CD14-positive monocyte (primary cell): Measurements from ENCODE around the gene MARVELD3. TPM values are rescaled to one million over a fixed set of nuclear protein-coding genes. Genes with fewer than 3 reads are reported as not detected.

Experiments
- DNase-seq, 3 donors: peaks; one replicate each; pipeline ENCODE4 v3.0.0-alpha.2; 2011 to 2022
- H2AFZ ChIP-seq: 2 replicates; pipeline ENCODE4 v1.6.0; 2012; ENCODE audit warnings: mild to moderate bottlenecking, low read depth, low read length, inconsistent platforms; ENCODE audit not compliant: insufficient read depth, poor library complexity, severe bottlenecking
- H3K27ac ChIP-seq, 2 donors: 1 replicate in 1 of 2; 2 replicates in 1 of 2; pipeline ENCODE4 v1.5.1; 2012 to 2013; ENCODE audit warnings: low read length in 2 of 2, control low read depth in 1 of 2, inconsistent platforms in 1 of 2, low read depth in 1 of 2, mild to moderate bottlenecking in 1 of 2
- H3K27me3 ChIP-seq, 2 donors: one replicate each; pipeline versions ENCODE4 v1.6.0 to v1.6.1; 2011 to 2013; ENCODE audit warnings: low read length in 2 of 2; ENCODE audit not compliant: control insufficient read depth in 2 of 2, insufficient read depth in 2 of 2
- H3K36me3 ChIP-seq, 2 donors: replicated peaks in 1 of 2; 1 replicate in 1 of 2; 2 replicates in 1 of 2; pipeline versions ENCODE4 v1.5.1 to v1.6.1; 2012 to 2013; ENCODE audit warnings: low read length in 2 of 2, control low read depth in 1 of 2, inconsistent platforms in 1 of 2, mild to moderate bottlenecking in 1 of 2; ENCODE audit not compliant: insufficient read depth in 2 of 2, control insufficient read depth in 1 of 2
- H3K4me1 ChIP-seq, 2 donors: 1 replicate in 1 of 2; 2 replicates in 1 of 2; pipeline versions ENCODE4 v1.5.1 to v1.6.1; 2012 to 2013; ENCODE audit warnings: low read length in 2 of 2, control low read depth in 1 of 2, inconsistent platforms in 1 of 2, mild to moderate bottlenecking in 1 of 2, moderate library complexity in 1 of 2; ENCODE audit not compliant: insufficient read depth in 2 of 2, control insufficient read depth in 1 of 2
- H3K4me2 ChIP-seq: replicated peaks from 2 replicates; pipeline ENCODE3; 2012; ENCODE audit warnings: low read length, moderate library complexity, mild to moderate bottlenecking; ENCODE audit not compliant: poor library complexity, severe bottlenecking; ENCODE audit errors: extremely low read depth
- H3K4me3 ChIP-seq, 3 experiments: fragments of 200-600 bp in 1 of 3; sonication (generic) in 1 of 3; replicated peaks in 1 of 3; 1 replicate in 2 of 3; 2 replicates in 1 of 3; pipeline ENCODE4 v1.5.1; 2011 to 2013; ENCODE audit warnings: low read length in 3 of 3, mild to moderate bottlenecking in 3 of 3, control low read depth in 2 of 3, low read depth in 2 of 3, inconsistent platforms in 1 of 3, moderate library complexity in 1 of 3
- H3K79me2 ChIP-seq: 2 replicates; pipeline ENCODE4 v1.6.0; 2012; ENCODE audit warnings: mild to moderate bottlenecking, control low read depth, inconsistent platforms, low read length, moderate library complexity; ENCODE audit not compliant: insufficient read depth
- H3K9ac ChIP-seq: 2 replicates; pipeline ENCODE4 v1.6.0; 2017; ENCODE audit warnings: low read length, mild to moderate bottlenecking; ENCODE audit not compliant: insufficient read depth, poor library complexity, severe bottlenecking
- H3K9me3 ChIP-seq, 2 donors: replicated peaks in 1 of 2; 1 replicate in 1 of 2; 2 replicates in 1 of 2; pipeline versions ENCODE4 v1.5.1 to v1.6.1; 2012 to 2013; ENCODE audit warnings: low read length in 2 of 2, control low read depth in 1 of 2; ENCODE audit not compliant: control insufficient read depth in 1 of 2, insufficient read depth in 1 of 2
- H4K20me1 ChIP-seq: 2 replicates; pipeline ENCODE4 v1.6.0; 2012; ENCODE audit warnings: mild to moderate bottlenecking, low read length, control low read depth, moderate library complexity; ENCODE audit not compliant: insufficient read depth
- H3K27ac Mint-ChIP-seq, 7 donors: one replicate each; pipeline ENCODE4 v1.8.0; 2020; ENCODE audit warnings: mild to moderate bottlenecking in 7 of 7, mixed read lengths in 7 of 7, moderate library complexity in 6 of 7, inconsistent platforms in 2 of 7
- H3K27me3 Mint-ChIP-seq, 3 donors: one replicate each; pipeline ENCODE4 v1.8.0; 2021 to 2022; ENCODE audit warnings: low read depth in 3 of 3, mild to moderate bottlenecking in 3 of 3, mixed read lengths in 3 of 3, moderate library complexity in 3 of 3, inconsistent platforms in 1 of 3
- H3K36me3 Mint-ChIP-seq, 2 donors: one replicate each; pipeline ENCODE4 v1.8.0; 2020; ENCODE audit warnings: mixed read lengths in 2 of 2, inconsistent platforms in 1 of 2, mild to moderate bottlenecking in 1 of 2
- H3K4me1 Mint-ChIP-seq: one replicate; pipeline ENCODE4 v1.8.0; 2020; ENCODE audit warnings: mild to moderate bottlenecking, mixed read lengths
- H3K4me3 Mint-ChIP-seq, 2 donors: one replicate each; pipeline ENCODE4 v1.8.0; 2020; ENCODE audit warnings: mild to moderate bottlenecking in 2 of 2, mixed read lengths in 2 of 2, moderate library complexity in 1 of 2
- H3K9me3 Mint-ChIP-seq, 7 donors: one replicate each; pipeline ENCODE4 v1.8.0; 2020 to 2022; ENCODE audit warnings: mixed read lengths in 7 of 7, mild to moderate bottlenecking in 6 of 7, moderate library complexity in 6 of 7, inconsistent platforms in 2 of 7
- WGBS: methylation state at CpG from one replicate; pipeline ENCODE4 v1.1.5; 2013; ENCODE audit warnings: missing lambda C conversion rate; ENCODE audit not compliant: insufficient coverage; 5-methylcytosine and 5-hydroxymethylcytosine counted together
- intact Hi-C, 2 donors: fragments of 100-400 bp; cut with micrococcal nuclease; formaldehyde crosslinking; loops; one replicate each; pipeline versions ENCODE4 v1.15.0 to v1.15.1; 2023
- polyA plus RNA-seq, 3 donors: library from polyadenylated mRNA; depleted of rRNA in 1 of 3; unstranded in 2 of 3; stranded (reverse) in 1 of 3; fragments of 300-500 nt in 2 of 3; fragments of >200 nt in 1 of 3; fragmentation: Illumina TruSeq in 2 of 3; gene quantifications; 1 replicate in 2 of 3; 2 replicates in 1 of 3; pipeline ENCODE4 v1.2.3, GENCODE V29; 2012 to 2021
- TF ChIP-seq, protein P1 (sequence below): fragments of 200-600 bp; IDR thresholded peaks from one replicate; pipeline ENCODE4 v1.8.0; 2022; ENCODE audit warnings: antibody characterized with exemption, mild to moderate bottlenecking

MARVELD3 gene
- polyA plus RNA-seq, 3 donors: 0.12 TPM; not detected in 2

DNA sequence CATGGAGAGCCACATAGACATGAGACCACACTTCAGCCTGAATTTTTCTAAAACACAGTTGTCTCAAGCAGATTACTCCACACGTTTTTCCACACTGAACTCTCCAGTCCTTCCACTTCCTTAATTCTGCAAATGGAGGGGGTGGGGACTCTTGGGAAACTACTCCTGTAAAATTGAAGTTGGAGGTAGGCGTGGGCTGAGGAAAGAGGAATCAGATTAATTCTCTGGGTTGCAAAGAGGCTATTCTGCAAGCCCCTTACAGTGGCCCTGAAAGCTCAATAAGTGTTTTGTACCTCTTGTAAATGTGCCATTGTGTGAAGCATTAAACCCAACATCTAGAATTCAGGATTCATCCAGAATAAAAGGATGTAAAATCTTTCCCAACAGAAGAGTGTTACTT is 9.6 kb downstream of the MARVELD3 start:
- no peak overlapping the region for H3K4me2 ChIP-seq
- no peaks in the 10 kb centered on the region for H3K9me3 ChIP-seq
- H3K27ac Mint-ChIP-seq: peak overlapping the region in 1 of 7 donors; percentile 76
- no peak overlapping the region for H3K4me3 ChIP-seq
- no peaks in the 10 kb centered on the region for H3K27me3 ChIP-seq
- intact Hi-C loops: no loop called here
- H3K36me3 Mint-ChIP-seq: no peaks in the 10 kb centered on the region
- TF ChIP-seq, protein P1, sequence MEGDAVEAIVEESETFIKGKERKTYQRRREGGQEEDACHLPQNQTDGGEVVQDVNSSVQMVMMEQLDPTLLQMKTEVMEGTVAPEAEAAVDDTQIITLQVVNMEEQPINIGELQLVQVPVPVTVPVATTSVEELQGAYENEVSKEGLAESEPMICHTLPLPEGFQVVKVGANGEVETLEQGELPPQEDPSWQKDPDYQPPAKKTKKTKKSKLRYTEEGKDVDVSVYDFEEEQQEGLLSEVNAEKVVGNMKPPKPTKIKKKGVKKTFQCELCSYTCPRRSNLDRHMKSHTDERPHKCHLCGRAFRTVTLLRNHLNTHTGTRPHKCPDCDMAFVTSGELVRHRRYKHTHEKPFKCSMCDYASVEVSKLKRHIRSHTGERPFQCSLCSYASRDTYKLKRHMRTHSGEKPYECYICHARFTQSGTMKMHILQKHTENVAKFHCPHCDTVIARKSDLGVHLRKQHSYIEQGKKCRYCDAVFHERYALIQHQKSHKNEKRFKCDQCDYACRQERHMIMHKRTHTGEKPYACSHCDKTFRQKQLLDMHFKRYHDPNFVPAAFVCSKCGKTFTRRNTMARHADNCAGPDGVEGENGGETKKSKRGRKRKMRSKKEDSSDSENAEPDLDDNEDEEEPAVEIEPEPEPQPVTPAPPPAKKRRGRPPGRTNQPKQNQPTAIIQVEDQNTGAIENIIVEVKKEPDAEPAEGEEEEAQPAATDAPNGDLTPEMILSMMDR: no peak
- no peaks in the 10 kb centered on the region for H3K36me3 ChIP-seq
- no peaks in the 10 kb centered on the region for H3K4me1 ChIP-seq
- H3K27me3 Mint-ChIP-seq: peaks cover 4 to 9% (median 8%) of the 10 kb centered on the region in 3 donors
- no peak for DNase-seq
- no peaks in the 10 kb centered on the region for H3K4me1 Mint-ChIP-seq
- no peaks in the 10 kb centered on the region for H4K20me1 ChIP-seq
- no peaks in the 10 kb centered on the region for H3K79me2 ChIP-seq
- no CpG with 5 or more reads among the region's 2 CpGs for WGBS
- peaks cover 0 to 1% (median 0%) of the 10 kb centered on the region in 7 donors for H3K9me3 Mint-ChIP-seq
- H3K9ac ChIP-seq: no peak overlapping the region
- no peak overlapping the region for H2AFZ ChIP-seq
- no peak overlapping the region for H3K4me3 Mint-ChIP-seq
- no peak overlapping the region for H3K27ac ChIP-seq

DNA sequence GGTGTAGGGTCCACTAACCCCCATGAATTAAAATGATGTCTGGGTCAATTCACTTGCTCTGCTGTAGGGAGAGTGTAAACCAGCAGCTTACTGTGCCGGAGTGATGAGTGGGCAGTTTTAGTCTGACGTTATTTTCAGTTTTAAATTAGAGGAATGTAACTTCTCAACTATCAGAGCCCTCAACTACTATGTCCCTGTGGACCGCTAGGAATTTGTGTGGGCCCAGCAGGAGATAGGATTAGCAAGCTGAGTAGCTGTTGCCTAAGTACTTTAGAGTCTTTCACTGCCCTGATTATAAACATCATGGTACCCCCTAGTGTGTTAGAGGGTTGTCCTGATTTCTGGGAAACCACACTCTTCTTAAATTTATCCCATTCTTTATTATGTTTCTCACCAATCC is 11.4 kb downstream of the MARVELD3 start:
- H3K4me1 Mint-ChIP-seq: no peaks in the 10 kb centered on the region
- Histone ChIP-seq H3K4me3 (no peak overlapping the region), H2AFZ (no peak overlapping the region), H3K9me3 (no peaks in the 10 kb centered on the region), H3K4me1 (no peaks in the 10 kb centered on the region), H3K27me3 (no peaks in the 10 kb centered on the region), H3K9ac (no peak overlapping the region), H4K20me1 (no peaks in the 10 kb centered on the region), H3K36me3 (no peaks in the 10 kb centered on the region), H3K27ac (no peak overlapping the region), H3K79me2 (no peaks in the 10 kb centered on the region), H3K4me2 (no peak overlapping the region)
- no CpG with 5 or more reads among the region's 3 CpGs for WGBS
- peaks cover 2 to 6% (median 2%) of the 10 kb centered on the region in 3 donors for H3K27me3 Mint-ChIP-seq
- H3K4me3 Mint-ChIP-seq: no peak overlapping the region
- no peak for DNase-seq
- intact Hi-C loops: no loop called here
- no peak overlapping the region for H3K27ac Mint-ChIP-seq
- H3K9me3 Mint-ChIP-seq: peaks cover 0 to 1% (median 0%) of the 10 kb centered on the region in 7 donors
- H3K36me3 Mint-ChIP-seq: no peaks in the 10 kb centered on the region
- TF ChIP-seq, protein P1: no peak
